Measurements from ENCODE around the gene MYO15B.

Gene MYO15B

DNA sequence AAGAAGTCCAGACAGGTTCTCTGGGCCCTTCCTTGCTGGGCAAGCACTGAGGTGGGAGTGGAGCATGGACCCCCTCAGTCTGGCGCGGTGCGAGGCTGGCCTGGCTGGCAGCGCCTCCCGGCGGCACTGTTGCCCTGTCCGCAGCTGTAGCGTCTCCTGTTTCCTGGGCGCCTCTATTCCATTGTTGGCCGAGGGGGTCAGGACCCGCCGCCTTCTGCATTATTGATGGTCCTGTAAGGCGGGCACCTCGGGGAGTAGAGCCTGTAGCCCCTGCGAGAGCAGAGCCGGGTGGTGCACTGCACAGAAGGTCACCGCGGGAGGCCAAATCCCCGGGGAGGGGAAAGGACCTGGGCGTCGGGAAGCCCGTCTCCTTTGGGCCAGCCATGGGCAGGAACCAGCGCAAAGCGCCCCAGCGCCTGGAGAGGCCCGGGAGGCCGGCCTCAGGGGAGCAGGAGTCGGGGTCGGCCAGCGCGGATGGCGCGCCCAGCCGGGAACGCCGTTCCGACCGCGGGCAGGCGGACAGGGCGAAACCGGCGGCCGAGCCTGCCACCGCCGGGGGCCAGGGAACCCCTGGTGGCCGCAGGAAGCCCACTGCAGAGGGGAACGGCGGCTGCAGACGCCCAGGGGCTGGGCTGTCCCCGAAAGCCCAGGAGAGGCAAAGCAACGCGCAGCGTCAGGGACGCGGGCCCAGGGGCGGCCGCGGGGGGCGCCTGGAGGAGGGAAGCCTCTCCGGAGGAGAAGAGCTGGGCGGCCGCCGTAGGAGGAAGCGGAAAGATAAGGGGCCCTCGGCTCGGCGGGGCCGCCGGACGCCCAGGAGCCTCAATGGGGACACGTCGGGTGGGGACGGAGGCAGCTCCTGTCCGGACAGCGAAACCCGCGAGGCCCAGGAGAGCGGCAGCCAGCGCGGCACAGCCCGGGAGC is at the start of gene MYO15B:
TSS of gene MYO15B (plus strand) at position 126 of the 921 bp plus-strand sequence. CDS start at position 384, 258 bp downstream.
- no peak within 1 kb of the TSS; the same call in 1 of the 2 replicates for H3K4me3 ChIP-seq (ENCODE audit: low read length)
- TF ChIP-seq ZNF274 (IDR thresholded peaks at IDR 0.05; ENCODE audit: low read depth, low read length), result no peak

DNA sequence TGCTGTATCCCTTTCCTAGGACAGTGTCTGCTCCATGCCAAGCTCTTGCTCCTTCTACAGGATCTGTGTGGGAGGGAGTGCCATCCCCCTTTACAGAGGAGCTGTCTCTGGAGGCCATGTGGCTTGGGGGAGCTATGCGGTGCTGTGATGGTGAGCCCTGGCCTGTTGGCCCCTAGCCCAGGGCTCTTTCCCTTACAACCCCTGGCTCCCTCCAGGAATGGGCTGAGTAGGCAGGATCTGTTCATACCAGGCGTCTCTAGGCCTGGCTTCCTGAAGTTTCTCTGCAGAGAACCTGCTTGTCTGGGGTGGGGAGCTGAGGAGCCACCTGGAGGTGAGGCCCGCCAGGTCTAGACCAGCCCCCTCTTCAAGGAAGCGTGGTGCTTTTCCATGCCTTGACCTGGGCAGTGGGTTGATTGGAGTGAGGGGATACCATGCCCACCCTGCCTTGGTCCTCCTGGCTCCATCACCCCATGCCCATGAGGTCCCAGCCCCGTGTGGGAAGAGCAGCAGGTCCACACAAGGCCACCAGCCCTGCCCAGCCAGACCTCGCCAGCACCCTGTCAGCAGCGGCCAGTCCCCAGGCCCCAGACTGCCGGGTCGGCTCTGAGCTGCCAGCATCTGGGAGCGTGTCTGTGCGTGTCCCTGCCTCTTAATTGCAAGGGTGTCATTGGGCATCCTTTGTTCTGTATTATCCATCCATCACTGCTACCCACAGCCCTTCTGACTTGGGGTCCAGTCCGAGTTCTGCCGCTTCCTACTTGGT is 47.5 kb upstream of the MYO15B start:
- no peak for TF ChIP-seq ZNF274 (IDR thresholded peaks at IDR 0.05; ENCODE audit: low read depth, low read length)
- H3K4me3 ChIP-seq (ENCODE audit: low read length), result no peak overlapping the region

DNA sequence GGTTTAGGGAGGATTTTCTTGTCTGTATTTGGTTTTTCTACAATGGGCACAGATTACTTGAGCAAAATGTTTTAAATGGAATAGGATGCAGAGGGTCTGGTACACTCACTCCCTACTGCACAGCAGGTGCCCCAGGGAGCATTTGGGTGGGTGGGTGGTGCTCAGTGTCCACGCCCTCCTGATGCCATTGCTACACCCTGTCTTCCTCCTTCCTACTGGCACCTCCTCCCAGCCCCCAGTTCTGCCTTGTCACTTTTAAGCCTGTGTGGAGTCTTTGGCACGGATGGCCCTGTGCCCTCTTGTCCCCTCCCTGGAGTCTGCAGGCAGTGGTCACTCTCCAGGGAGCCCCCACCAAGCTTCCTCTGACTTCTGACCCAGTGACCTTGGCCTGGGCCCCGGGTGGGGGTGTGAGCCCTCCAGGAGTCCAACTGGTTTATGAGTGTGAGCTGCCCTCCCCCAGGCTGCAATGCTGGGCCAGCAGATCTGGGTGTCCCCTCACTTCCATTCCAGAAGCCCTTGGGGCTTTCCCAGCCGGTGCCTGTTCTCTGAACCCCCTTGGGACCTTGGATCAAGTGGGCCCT is 46.6 kb upstream of the MYO15B start:
- no peak for TF ChIP-seq ZNF274 (IDR thresholded peaks at IDR 0.05; ENCODE audit: low read depth, low read length)
- H3K4me3 ChIP-seq (ENCODE audit: low read length), result no peak overlapping the region

DNA sequence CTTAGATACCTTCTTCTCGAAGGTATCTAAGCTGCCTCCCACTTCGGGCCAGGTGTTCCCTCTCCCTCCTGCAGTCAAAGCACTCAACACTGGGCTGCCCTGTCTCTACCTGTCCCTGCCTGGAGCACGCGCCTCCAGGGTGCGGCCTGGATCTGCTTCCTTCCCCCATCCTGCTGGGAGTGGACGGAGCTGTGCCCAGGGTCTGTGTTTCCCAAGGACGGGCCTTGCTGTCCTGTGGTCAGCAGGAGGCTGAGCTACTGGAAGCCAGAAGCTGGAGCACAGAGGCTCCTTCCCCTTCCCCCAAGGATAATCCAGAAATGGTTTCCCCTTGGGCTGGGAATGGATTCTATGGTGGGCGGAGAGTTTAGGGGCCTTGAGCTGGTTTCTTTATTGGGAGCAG is 45.4 kb upstream of the MYO15B start:
- H3K4me3 ChIP-seq (ENCODE audit: low read length), result no peak overlapping the region
- TF ChIP-seq ZNF274 (IDR thresholded peaks at IDR 0.05; ENCODE audit: low read depth, low read length), result no peak

DNA sequence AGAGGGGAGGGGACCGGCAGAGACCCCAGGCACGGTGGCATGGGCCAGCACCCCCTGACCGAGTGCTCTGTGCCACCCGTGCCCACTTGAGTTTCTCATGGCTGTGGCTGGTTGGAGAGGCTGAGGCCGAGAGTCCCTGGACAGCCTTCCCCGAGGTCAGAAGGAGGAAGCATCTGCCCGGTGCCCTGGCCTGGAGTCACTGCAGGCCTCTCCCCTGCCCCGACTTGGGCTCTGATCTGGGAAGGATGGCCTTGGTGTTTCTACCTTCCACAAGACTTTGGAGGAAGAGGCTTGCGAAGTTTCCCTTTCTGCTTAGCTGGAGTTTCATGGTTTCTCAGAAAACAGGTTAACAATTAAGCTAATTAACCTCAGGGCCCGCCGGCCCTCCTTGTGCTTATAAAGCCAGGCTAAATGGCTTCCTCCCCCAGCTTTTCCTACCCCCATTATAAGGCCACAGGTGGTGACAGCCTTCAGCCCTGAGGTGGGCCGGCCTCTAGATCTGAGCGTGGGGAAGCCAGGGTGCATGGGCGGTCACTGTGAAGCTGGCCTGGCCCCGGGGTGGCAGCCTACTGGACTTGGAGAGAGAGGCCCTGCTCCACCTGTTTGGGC is 44.8 kb upstream of the MYO15B start:
- H3K4me3 ChIP-seq (ENCODE audit: low read length), result no peak overlapping the region
- TF ChIP-seq ZNF274 (IDR thresholded peaks at IDR 0.05; ENCODE audit: low read depth, low read length), result no peak

DNA sequence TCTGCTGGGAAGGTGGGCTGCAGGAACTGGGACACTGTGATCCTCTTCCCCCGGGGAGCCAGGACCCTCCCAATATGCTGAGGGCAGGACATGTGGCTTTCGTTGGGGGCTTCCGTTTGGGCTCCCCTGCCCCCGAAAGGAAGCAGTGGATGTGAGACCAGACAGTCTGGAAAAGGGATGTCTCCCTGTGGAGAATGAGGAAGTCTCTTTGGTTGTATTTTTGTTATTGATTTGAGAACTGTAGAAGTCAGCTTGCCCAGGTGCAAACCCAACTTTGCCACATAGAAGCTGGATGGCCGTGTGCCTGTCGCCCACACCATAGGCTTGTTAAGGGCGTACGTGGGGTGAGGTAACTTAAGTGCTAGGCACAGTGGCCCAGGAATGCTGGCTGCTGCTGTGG is 43.4 kb upstream of the MYO15B start:
- TF ChIP-seq ZNF274 (IDR thresholded peaks at IDR 0.05; ENCODE audit: low read depth, low read length), result no peak
- no peak overlapping the region for H3K4me3 ChIP-seq (ENCODE audit: low read length)

DNA sequence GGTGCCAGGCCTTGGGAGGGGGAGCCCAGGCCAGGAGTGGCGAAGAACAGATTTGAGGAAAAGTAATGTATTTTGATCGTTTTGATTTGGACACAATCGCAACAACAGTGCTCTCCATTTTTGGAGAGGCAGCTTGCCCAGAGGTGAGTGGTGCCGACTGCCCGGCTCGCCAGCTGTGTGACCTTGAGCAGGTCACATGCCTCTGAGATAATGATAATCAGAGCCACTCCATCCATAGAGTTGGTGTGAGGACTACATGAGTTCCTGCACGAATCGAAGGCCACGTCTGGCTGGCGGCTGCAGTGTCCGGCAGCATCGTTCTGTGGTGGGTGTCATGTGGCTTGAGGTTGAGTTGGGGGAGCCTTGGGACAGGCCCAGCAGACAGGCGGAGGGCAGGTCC is 41.4 kb upstream of the MYO15B start:
- TF ChIP-seq ZNF274 (IDR thresholded peaks at IDR 0.05; ENCODE audit: low read depth, low read length), result no peak
- H3K4me3 ChIP-seq (ENCODE audit: low read length), result no peak overlapping the region

DNA sequence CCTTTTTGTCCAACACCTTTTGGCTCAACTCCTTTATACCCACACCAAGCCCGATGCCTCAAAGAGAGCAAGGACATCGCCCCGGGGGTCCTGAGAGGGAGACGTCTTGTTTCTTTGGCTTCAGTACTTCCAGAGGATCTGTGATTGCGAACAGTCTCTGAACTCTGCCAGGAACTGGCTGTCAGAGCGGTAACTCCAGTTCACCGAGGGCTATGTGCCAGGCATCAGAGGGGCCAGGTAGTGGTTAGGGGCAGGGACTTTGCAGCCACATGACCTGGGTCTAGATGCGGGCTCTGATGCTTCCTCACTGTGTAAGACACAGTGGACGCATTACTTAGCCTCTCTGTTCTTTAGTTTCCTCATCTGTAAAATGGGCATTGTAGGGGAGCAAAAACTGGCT is 40.5 kb upstream of the MYO15B start:
- H3K4me3 ChIP-seq (ENCODE audit: low read length), result no peak overlapping the region
- TF ChIP-seq ZNF274 (IDR thresholded peaks at IDR 0.05; ENCODE audit: low read depth, low read length), result no peak

DNA sequence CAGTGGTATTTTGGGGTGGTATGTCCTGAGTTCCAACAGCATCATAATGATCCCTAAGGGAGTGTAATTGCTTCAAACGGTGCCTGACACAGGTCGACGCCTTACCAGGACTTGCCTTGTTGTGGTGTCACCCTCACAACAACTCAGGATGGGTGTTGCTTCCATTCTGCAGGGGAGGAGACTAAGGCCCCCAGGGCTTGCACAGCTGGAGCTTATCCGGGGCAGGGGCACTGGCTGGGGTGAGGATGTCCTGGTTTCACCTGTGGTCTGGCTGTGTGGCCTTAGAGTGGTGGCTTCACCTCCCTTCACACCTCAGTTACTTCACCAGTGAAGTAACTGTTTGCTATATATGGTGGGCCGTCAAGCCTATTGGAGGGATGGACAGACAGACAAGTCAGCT is 38.8 kb upstream of the MYO15B start:
- no peak for TF ChIP-seq ZNF274 (IDR thresholded peaks at IDR 0.05; ENCODE audit: low read depth, low read length)
- no peak overlapping the region for H3K4me3 ChIP-seq (ENCODE audit: low read length)

DNA sequence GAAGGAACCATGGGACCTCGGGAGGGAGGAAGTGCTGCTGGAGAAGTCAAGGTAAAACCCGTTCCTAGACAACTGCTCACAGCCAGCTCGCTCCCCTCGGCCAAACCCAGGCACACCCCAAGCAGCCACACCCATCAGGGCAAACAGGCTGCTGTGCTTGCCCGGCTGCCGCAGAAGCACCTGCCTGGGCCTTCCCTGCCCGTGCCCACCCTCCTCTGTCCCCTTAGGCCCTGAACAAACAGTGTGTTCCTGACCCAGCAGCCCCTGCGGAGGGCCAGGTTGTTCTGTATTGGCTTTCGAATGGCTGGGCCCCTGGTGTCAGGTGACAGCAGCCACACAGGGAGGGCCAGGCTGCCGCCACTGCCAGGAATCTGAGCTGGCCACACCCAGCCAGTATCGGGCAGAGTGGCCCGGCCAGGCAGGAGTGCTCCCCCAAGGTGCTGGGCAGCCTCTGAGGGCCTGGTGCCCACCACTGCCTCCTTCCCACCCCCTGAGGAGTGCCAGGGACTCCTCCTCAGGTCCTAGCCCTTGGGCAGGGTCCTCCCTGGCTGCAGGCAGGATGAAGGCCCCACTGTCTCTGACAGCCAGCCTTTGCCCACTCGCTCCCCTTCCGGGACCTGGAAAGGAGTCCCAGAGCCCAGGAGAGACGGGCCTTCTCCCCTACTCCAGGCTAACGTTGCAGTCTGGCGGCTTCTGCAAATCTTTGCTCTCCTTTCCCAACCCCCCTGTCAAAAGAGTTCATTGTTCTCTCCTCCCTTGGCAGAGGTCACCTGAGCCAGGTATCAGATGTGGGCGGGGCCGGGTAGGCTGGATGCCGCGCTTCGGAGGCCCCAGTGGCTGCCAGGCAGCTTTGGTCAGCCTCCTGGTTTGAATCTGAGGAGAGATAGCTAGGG is 38.1 kb upstream of the MYO15B start:
- H3K4me3 ChIP-seq (ENCODE audit: low read length), result no peak overlapping the region
- TF ChIP-seq ZNF274 (IDR thresholded peaks at IDR 0.05; ENCODE audit: low read depth, low read length), result no peak

DNA sequence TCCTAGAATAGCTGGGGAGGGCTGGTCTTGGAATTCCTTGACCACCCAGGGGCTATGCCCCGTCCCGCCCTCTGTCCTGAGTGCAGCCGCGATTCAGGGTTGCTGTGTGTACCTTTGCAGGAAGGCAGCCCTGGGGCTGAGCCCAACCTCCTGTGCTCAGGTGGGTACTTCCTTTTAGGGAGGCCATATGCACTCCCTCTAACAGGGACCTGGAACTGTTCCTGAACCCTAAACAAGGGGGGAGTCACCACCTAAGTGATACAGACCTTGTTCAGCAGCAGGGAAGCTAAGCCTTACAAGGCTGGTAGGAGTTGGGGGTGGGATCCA is 37.5 kb upstream of the MYO15B start:
- no peak overlapping the region for H3K4me3 ChIP-seq (ENCODE audit: low read length)

DNA sequence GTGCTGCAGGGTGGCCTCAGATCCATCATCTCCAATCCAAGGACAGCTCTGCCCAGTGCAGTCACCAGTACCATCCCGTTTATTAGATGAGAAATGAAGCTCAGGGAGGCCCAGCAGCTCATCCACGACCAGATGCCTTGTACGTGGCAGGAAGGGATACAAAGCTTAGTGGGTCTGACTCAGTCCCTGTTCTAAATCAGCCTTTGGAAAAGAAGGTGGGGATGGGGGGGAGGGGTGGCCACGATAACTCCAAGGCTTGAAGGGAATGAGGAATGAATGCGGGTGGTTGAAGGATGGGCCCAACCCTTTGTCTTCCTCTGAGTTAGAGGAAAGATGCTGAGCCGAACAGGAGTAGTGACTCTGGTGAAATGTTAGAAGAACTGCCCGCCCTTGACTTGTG is 36.3 kb upstream of the MYO15B start:
- H3K4me3 ChIP-seq (ENCODE audit: low read length), result no peak overlapping the region
- TF ChIP-seq ZNF274 (IDR thresholded peaks at IDR 0.05; ENCODE audit: low read depth, low read length), result no peak

More for the DNA sequence above, 37.5 kb upstream of the MYO15B start:
- no peak for TF ChIP-seq ZNF274 (IDR thresholded peaks at IDR 0.05; ENCODE audit: low read depth, low read length)

All from GM08714 (cell line).